GM19099 (cell line): Measurements from ENCODE around the gene C1orf226.

Source experiments
- POLR2A ChIP-seq: IDR thresholded peaks from 3 replicates; pipeline ENCODE4 v1.6.1; 2011; ENCODE audit warnings: low read depth; ENCODE audit not compliant: insufficient read length; ENCODE audit errors: extremely low read depth

C1orf226 gene

DNA sequence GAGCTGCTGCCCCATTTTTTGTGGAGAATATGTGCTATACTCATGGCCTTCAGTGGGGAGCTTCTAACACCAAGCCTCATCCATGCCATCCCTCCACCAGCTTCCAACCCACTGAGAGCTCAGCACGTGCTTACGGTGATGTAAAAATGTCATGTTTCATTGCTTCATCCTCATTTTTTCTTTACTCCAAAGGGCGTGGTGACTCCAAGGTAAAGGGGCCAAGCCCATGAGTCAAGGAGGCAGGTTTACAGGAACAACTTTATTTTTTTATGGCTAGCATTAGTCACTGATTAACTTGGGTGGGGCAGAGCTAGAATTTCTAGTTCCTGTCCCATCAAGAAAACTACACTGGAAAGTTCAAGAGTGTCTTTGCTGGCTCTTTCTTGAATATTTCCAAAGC lies at the start of gene C1orf226:
Gene C1orf226, plus strand, starts transcription at position 346 of the 400 bp plus-strand sequence. CDS start 174 bp downstream, outside the sequence.
- TF ChIP-seq POLR2A = no peak

DNA sequence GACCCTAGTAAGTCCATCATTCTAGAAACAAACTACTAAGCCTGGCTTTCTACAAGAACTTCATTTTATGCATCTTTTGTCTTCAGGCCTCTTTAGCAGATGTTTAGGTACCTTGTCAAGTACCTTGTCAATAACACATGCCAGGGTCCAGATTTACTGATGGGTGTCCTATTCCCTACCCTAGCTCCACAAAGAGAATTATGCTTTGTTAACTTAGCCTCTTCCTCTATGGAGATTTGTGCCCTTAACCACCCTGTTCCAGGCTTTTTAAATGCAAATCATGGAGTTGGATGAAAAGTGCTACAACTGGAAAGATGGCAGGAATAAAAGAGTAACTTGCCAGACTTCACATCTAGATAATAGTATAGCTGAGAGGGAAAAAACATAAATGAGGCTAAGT lies 47.5 kb upstream of the C1orf226 start:
- no peak for TF ChIP-seq POLR2A

DNA sequence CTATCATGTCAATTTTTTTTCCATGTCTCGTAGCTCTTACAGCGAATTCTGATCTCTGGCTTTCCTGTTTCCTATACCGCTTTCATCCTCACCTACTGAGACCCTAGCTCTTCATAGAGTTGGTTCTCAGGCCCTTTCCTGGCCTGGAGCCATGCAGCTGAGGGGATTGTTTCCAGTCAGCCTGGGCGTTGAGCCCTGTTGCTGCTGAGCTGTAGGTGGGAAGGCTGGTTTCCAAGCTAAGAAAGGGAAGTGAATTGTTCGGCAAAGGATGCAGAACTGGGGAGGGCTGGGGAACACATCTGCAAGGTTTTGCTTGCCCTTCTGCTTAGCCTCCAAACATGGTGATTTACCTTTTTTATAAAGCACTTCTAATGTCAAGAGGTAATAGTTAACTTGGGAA lies 46.4 kb upstream of the C1orf226 start:
- TF ChIP-seq POLR2A = no peak

GRCh38 chr1:162336621-162337285 lies 44.8 kb upstream of the C1orf226 start:
- TF ChIP-seq POLR2A = no peak

DNA sequence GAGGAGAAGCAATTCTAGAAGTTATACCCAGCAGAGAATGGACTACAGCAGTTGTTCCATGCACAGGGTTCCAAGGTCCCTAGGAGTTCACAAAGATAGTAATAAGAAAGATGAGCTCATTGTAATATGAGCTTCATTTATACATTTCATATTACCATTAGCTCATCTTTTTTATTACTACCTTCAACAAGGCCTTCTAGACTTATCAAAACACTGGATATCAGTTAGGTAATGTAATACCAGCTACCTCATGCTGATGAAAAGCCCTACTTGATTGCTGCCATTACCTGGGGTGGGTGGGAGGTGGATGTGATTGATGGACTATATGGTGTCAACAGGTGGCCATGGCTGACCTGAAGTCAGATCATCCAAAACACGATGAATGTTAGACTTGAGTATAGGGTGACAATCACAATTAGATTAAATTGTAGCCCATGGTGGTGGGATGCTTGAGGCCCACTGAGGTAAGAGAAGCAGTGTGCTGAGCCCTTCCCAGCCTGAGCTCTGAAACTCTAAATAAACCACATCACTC lies 39.0 kb upstream of the C1orf226 start:
- no peak for TF ChIP-seq POLR2A

GRCh38 chr1:162343470-162343869 lies 38.1 kb upstream of the C1orf226 start:
- TF ChIP-seq POLR2A = no peak

GRCh38 chr1:162347281-162347680 lies 34.2 kb upstream of the C1orf226 start:
- no peak for TF ChIP-seq POLR2A

DNA sequence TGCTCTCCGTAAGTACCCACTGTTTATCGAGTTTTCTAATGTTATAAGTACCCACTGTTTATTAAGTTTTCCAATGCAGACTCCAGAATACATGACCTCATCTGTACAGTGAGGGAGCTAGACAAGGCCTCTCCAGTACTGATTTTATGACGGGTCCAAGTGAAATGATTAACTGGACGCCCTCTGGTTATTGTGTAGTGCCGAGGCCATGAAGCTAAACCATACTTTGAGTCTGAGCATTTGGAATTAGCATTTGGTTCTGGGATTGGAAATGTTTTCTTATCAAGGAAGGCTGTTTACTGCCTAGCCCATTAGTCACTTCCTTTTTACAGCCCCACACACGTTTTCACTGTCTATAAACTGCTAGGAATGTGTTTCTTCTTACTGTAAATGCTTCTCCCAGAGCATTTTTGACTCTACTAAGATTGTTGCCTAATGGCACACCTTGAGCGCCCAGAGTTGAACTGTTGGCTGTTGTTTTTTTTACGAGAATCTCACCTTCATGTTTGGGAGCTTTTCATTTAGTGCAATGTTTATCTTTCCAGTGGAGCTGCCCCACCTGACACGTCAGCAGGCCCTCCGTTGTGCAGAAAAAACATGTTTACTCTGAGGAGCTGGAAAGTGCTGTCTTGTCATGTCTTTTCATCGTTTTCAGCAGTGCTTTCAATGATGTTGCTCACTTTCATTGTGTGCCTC lies 31.7 kb upstream of the C1orf226 start:
- no peak for TF ChIP-seq POLR2A

DNA sequence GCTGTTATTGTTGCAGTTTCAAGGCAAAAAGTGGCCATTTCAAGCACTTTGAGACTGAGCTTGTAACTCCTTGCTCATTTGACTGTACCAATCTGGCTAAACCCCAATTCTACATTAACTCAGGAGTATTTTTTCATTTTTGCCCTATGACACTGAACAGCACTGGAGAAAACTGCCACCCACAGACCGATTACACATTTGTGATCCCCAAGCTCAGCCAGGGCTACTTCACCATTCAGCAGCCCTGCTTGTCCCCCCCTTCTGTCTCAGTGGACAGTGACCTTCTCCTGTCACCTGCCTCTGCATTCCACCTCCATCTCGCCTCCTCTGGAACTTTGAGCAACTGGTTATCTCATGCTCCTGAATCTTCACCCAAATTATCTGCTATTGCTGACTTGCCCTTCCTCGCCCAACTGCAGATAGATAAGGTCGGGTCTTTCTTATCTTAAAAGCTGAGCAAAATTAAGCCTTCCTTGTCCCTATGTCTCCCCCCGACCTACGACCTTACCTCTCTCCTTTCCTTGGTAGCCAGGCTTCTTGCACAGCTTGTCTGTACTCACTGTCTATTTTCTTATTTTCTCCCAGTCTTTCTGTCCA lies 30.2 kb upstream of the C1orf226 start:
- no peak for TF ChIP-seq POLR2A

- no peak for TF ChIP-seq POLR2A
These were observed 28.4 kb upstream of the C1orf226 start for GRCh38 chr1:162353078-162353477.

DNA sequence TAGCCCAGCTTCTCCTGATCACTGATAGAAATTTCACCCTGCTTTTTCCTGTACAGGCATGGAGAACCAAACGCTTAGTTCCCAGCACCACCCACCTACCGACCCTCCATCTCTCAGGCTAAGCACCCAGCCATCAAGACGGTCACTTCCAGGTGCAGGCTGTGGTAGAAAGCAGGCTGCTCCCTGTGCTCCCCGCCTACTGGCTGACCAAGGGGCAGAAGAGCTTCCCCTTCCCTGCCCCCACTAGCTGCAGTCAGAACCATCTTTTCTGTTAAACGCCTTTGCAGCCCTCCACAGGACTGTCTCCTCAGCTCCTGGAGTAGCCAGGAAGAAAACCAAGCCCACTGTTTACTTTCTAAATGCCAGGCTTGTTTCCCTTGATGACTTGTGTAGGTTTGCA lies 27.8 kb upstream of the C1orf226 start:
- TF ChIP-seq POLR2A = no peak

GRCh38 chr1:162357681-162358266 lies 23.8 kb upstream of the C1orf226 start:
- no peak for TF ChIP-seq POLR2A

DNA sequence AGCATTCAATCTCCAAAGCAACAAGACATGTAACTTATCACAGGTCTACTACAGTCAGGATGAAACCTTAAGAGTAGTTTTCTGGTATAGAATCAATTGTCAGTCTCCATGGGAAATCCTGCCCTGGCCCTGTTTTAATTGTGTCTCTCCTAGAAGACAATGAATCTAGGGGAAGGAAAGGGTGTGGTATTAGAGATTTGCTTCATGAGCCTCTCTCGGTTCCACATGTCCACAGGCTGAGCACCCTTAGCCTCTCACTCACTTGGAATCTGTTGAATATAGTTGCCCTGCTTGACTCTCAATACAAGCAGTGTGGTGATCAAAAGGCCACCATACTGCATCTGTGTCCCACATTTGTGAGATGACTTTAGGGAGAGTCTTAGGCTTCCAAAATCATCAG lies 22.6 kb upstream of the C1orf226 start:
- TF ChIP-seq POLR2A = no peak

- TF ChIP-seq POLR2A = no peak
These were observed 21.8 kb upstream of the C1orf226 start for GRCh38 chr1:162359523-162360236.
